Smooth muscle cell (in vitro differentiated cells): Measurements from ENCODE around the gene NFE2L3. TPM values are rescaled to one million over a fixed set of nuclear protein-coding genes. Genes with fewer than 3 reads are reported as not detected.

ENCODE experiments used
- DNase-seq: peaks from one replicate; lab custom pipeline; 2025; ENCODE audit not compliant: unreplicated experiment; lab: John Stamatoyannopoulos, UW
- H2AFZ ChIP-seq: fragments of 200-600 bp; sonication (generic); 2 replicates; pipeline ENCODE4 v1.6.0; 2016; ENCODE audit warnings: antibody characterized with exemption, low read depth, mild to moderate bottlenecking
- H3F3A ChIP-seq: fragments of 200-600 bp; sonication (generic); 2 replicates; pipeline ENCODE4 v1.6.0; 2017; ENCODE audit warnings: antibody characterized with exemption, low read depth
- H3K27ac ChIP-seq: fragments of 200-600 bp; sonication (generic); 2 replicates; pipeline ENCODE4 v1.5.1; 2016; ENCODE audit warnings: low read depth, mild to moderate bottlenecking
- H3K27me3 ChIP-seq: fragments of 200-600 bp; sonication (generic); 2 replicates; pipeline ENCODE4 v1.6.1; 2016; ENCODE audit warnings: low read depth, mild to moderate bottlenecking
- H3K36me3 ChIP-seq: fragments of 200-600 bp; sonication (generic); 2 replicates; pipeline ENCODE4 v1.5.1; 2016; ENCODE audit warnings: low read depth
- H3K4me1 ChIP-seq: fragments of 200-600 bp; sonication (generic); 2 replicates; pipeline ENCODE4 v1.5.1; 2016; ENCODE audit warnings: low read depth
- H3K4me2 ChIP-seq: fragments of 200-600 bp; sonication (generic); 2 replicates; pipeline ENCODE4 v1.6.0; 2016; ENCODE audit warnings: mild to moderate bottlenecking
- H3K4me3 ChIP-seq: fragments of 200-600 bp; sonication (generic); 2 replicates; pipeline ENCODE4 v1.5.1; 2016; ENCODE audit warnings: mild to moderate bottlenecking
- H3K79me2 ChIP-seq: fragments of 200-600 bp; sonication (generic); 2 replicates; pipeline ENCODE4 v1.6.0; 2016; ENCODE audit warnings: low read depth, mild to moderate bottlenecking
- H3K9ac ChIP-seq: fragments of 200-600 bp; sonication (generic); 2 replicates; pipeline ENCODE4 v1.6.0; 2016; ENCODE audit warnings: low read depth
- H3K9me3 ChIP-seq: fragments of 200-600 bp; sonication (generic); replicated peaks from 2 replicates; pipeline ENCODE4 v1.5.1; 2016; ENCODE audit warnings: low read depth
- H4K20me1 ChIP-seq: fragments of 200-600 bp; sonication (generic); 2 replicates; pipeline ENCODE4 v1.6.0; 2016; ENCODE audit warnings: low read depth
- WGBS: methylation state at CpG from one replicate; pipeline ENCODE4 v1.1.7; 2016; ENCODE audit warnings: low lambda C conversion rate; 5-methylcytosine and 5-hydroxymethylcytosine counted together
- polyA plus RNA-seq: library from polyadenylated mRNA; unstranded; fragments of >200 nt; fragmentation: Nextera tagmentation; extraction: Ambion mirVana; gene quantifications from 2 replicates; pipeline ENCODE4 v1.2.1, GENCODE V29; 2016
- total RNA-seq: library from RNA; depleted of rRNA; stranded (reverse); fragments of >200 nt; gene quantifications from 2 replicates; pipeline ENCODE4 v1.2.3, GENCODE V29; 2014
- TF ChIP-seq, protein P1 (sequence below): fragments of 200-600 bp; sonication (generic); IDR thresholded peaks from 2 replicates; pipeline ENCODE4 v1.5.1; 2017; ENCODE audit warnings: borderline replicate concordance, mild to moderate bottlenecking, antibody characterized with exemption; ENCODE audit not compliant: insufficient read depth, poor library complexity, severe bottlenecking

NFE2L3 gene
- total and polyA plus RNA-seq, 2 experiments from 2014 or later = 2.4 to 5.5 TPM

DNA sequence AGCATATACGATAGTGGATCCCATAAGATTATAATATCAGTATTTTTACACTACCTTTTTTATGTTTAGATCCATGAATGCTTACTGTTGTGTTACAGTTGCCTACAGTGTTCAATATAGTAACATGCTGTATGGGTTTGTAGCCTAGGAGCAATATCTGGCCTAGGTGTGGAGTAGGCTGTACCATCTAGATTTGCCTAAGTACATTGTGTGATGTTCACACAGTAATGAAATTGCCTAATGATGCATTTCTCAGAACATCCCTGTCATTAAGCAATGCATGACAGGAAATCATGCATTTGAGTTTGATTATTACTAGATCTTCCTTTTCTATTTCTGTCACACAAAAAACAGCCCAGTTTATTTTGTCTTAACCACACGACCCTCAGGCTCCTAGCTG is 64.1 kb downstream of the NFE2L3 start:
- TF ChIP-seq, protein P1, sequence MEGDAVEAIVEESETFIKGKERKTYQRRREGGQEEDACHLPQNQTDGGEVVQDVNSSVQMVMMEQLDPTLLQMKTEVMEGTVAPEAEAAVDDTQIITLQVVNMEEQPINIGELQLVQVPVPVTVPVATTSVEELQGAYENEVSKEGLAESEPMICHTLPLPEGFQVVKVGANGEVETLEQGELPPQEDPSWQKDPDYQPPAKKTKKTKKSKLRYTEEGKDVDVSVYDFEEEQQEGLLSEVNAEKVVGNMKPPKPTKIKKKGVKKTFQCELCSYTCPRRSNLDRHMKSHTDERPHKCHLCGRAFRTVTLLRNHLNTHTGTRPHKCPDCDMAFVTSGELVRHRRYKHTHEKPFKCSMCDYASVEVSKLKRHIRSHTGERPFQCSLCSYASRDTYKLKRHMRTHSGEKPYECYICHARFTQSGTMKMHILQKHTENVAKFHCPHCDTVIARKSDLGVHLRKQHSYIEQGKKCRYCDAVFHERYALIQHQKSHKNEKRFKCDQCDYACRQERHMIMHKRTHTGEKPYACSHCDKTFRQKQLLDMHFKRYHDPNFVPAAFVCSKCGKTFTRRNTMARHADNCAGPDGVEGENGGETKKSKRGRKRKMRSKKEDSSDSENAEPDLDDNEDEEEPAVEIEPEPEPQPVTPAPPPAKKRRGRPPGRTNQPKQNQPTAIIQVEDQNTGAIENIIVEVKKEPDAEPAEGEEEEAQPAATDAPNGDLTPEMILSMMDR = no peak
- no peak overlapping the region for H3K9ac ChIP-seq
- no peaks in the 10 kb centered on the region for H3K4me1 ChIP-seq
- H3F3A ChIP-seq = peaks cover 7% of the 10 kb centered on the region
- no peak for DNase-seq
- peaks cover 3% of the 10 kb centered on the region for H3K79me2 ChIP-seq
- peaks cover 15% of the 10 kb centered on the region for H4K20me1 ChIP-seq
- H3K36me3 ChIP-seq = peaks cover 14% of the 10 kb centered on the region
- H3K4me3 ChIP-seq = no peak overlapping the region
- no peak overlapping the region for H3K27ac ChIP-seq
- H2AFZ ChIP-seq = no peak overlapping the region
- 85% methylated on average over 2 of the region's 2 CpGs for WGBS
- no peaks in the 10 kb centered on the region for H3K9me3 ChIP-seq
- no peaks in the 10 kb centered on the region for H3K27me3 ChIP-seq
- H3K4me2 ChIP-seq = no peak overlapping the region

DNA sequence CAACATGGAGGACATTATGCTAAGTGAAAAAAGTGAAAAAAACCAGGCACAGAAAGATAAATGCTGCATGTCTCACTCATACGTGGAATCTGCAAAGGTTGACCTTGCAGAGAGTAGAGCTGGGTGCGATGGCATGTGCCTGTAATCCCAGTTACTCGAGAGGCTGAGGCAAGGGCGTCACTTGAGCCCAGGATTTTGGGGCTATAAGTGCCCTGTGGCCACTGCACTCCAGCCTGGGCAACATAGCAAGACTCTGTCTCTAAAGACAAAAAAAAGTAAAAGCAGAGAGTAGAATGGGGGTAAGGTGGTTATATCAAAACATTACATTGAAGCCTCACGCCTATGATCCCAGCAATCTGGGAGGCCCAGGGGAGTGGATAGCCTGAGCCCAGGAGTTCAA is 72.4 kb downstream of the NFE2L3 start:
- TF ChIP-seq, protein P1 = no peak
- no peak overlapping the region for H3K4me2 ChIP-seq
- no peaks in the 10 kb centered on the region for H3K79me2 ChIP-seq
- H3K9me3 ChIP-seq = no peaks in the 10 kb centered on the region
- no peak overlapping the region for H3K9ac ChIP-seq
- no peaks in the 10 kb centered on the region for H3K4me1 ChIP-seq
- DNase-seq = no peak
- H4K20me1 ChIP-seq = no peaks in the 10 kb centered on the region
- no peaks in the 10 kb centered on the region for H3K36me3 ChIP-seq
- 77% methylated on average over 5 of the region's 5 CpGs for WGBS
- no peak overlapping the region for H3K4me3 ChIP-seq
- H3F3A ChIP-seq = no peaks in the 10 kb centered on the region
- no peak overlapping the region for H2AFZ ChIP-seq
- no peaks in the 10 kb centered on the region for H3K27me3 ChIP-seq
- H3K27ac ChIP-seq = no peak overlapping the region

DNA sequence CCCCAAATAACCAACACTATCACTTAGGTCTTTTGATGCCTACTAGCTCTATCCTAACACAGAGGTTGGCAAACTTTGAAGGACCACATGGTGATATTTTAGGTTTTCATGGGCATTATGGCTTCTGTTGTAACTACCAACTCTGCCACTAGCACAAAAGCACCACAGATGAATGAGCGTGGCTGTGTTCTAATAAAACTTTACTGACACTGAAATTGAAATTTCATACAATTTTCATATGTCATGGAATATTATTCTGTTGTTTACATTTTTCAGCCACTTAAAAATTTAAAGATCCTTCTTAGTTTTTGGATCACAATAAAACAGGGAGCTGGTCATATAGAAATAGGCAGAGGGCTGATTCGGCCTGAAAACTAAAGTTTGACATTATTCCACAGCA is 76.0 kb downstream of the NFE2L3 start:
- WGBS = 86% methylated on average over 2 of the region's 2 CpGs
- H3K36me3 ChIP-seq = no peaks in the 10 kb centered on the region
- no peaks in the 10 kb centered on the region for H3K4me1 ChIP-seq
- no peaks in the 10 kb centered on the region for H3K27me3 ChIP-seq
- no peak overlapping the region for H3K9ac ChIP-seq
- H4K20me1 ChIP-seq = no peaks in the 10 kb centered on the region
- H3K79me2 ChIP-seq = no peaks in the 10 kb centered on the region
- TF ChIP-seq, protein P1 = no peak
- H3K27ac ChIP-seq = no peak overlapping the region
- H3K4me3 ChIP-seq = no peak overlapping the region
- H2AFZ ChIP-seq = no peak overlapping the region
- no peaks in the 10 kb centered on the region for H3K9me3 ChIP-seq
- no peak for DNase-seq
- H3F3A ChIP-seq = no peaks in the 10 kb centered on the region
- no peak overlapping the region for H3K4me2 ChIP-seq

DNA sequence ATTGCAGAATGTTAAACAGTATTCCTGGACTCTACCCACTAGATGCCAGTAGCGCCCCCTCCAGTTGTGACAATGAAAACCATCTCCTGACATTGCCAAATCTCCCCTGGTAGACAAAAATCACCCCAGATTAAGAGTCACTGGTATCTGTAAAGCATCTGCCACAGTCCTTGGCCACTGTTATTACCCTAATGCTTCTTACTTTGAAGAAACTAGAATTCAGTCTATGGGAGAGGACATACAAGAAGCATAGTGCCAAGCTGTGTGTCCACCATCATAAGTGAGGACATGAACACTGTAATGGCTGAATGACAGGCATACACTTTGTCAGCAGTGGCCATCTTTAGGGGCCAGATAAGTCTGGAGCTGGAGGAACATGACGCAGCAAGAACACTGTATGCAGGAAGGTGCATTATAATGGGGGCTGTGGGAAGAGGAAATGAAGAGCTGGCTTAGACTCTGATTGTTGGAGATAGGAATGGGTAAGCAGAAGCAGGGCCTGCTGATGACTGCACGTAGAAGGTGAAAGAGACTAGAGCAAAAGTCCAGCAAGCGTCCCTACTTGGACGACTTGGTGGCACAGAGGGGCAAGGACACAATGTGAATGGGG is 82.0 kb downstream of the NFE2L3 start:
- Histone ChIP-seq H3K27me3 (no peaks in the 10 kb centered on the region), H3K9ac (no peak overlapping the region), H3K79me2 (no peaks in the 10 kb centered on the region), H3K36me3 (no peaks in the 10 kb centered on the region), H4K20me1 (no peaks in the 10 kb centered on the region), H3K4me2 (no peak overlapping the region), H2AFZ (no peak overlapping the region), H3K4me1 (no peaks in the 10 kb centered on the region), H3K27ac (no peak overlapping the region), H3F3A (no peaks in the 10 kb centered on the region), H3K9me3 (no peaks in the 10 kb centered on the region), H3K4me3 (no peak overlapping the region)
- TF ChIP-seq, protein P1 = no peak
- no peak for DNase-seq
- WGBS = 91% methylated on average over 5 of the region's 5 CpGs
